Spleen (tissue), 11 donors: ENCODE data around the gene CCN5. TPM values are rescaled to one million over a fixed set of nuclear protein-coding genes. Genes with fewer than 3 reads are reported as not detected.

Source experiments
- DNase-seq: peaks from one replicate; pipeline ENCODE4 v3.0.0-alpha.2; 2020
- H3K27ac ChIP-seq, 8 donors: fragments of 200-600 bp; sonication (generic) in 7 of 8; 1 replicate in 4 of 8; 2 replicates in 4 of 8; pipeline versions ENCODE4 v1.5.0 to v1.8.0; 2016 to 2021; ENCODE audit warnings: inconsistent platforms in 4 of 8, mild to moderate bottlenecking in 4 of 8, moderate library complexity in 1 of 8
- H3K27me3 ChIP-seq, 7 donors: fragments of 200-600 bp; sonication (generic) in 6 of 7; replicated peaks in 1 of 7; 1 replicate in 4 of 7; 2 replicates in 3 of 7; pipeline versions ENCODE4 v1.5.0 to v1.8.0; 2016 to 2021; ENCODE audit warnings: inconsistent platforms in 3 of 7, mild to moderate bottlenecking in 1 of 7
- H3K36me3 ChIP-seq, 6 donors: fragments of 200-600 bp; sonication (generic) in 5 of 6; 1 replicate in 4 of 6; 2 replicates in 2 of 6; pipeline versions ENCODE4 v1.5.0 to v1.8.0; 2016 to 2021; ENCODE audit warnings: inconsistent platforms in 2 of 6
- H3K4me1 ChIP-seq, 6 donors: fragments of 200-600 bp; sonication (generic) in 5 of 6; 1 replicate in 3 of 6; 2 replicates in 3 of 6; pipeline versions ENCODE4 v1.5.0 to v1.8.0; 2016 to 2021; ENCODE audit warnings: inconsistent platforms in 3 of 6
- H3K4me3 ChIP-seq, 8 donors: fragments of 200-600 bp; sonication (generic) in 7 of 8; 1 replicate in 4 of 8; 2 replicates in 4 of 8; pipeline versions ENCODE4 v1.5.0 to v1.8.0; 2016 to 2021; ENCODE audit warnings: inconsistent platforms in 4 of 8, mild to moderate bottlenecking in 4 of 8, moderate library complexity in 2 of 8
- H3K9me3 ChIP-seq, 8 donors: fragments of 200-600 bp; sonication (generic) in 7 of 8; 1 replicate in 4 of 8; 2 replicates in 4 of 8; pipeline versions ENCODE4 v1.5.0 to v1.8.0; 2016 to 2021; ENCODE audit warnings: inconsistent platforms in 4 of 8
- POLR2A ChIP-seq, 3 donors: fragments of 450-650 bp; IDR thresholded peaks; one replicate each; pipeline ENCODE4 v1.5.1; 2017; ENCODE audit warnings: antibody characterized with exemption in 3 of 3, mild to moderate bottlenecking in 1 of 3
- POLR2AphosphoS5 ChIP-seq, 3 donors: sonication (generic); formaldehyde crosslinking; IDR thresholded peaks; one replicate each; pipeline ENCODE4 v1.5.1; 2017; ENCODE audit warnings: antibody characterized with exemption in 3 of 3
- WGBS, 5 donors: extraction: QIAGEN DNeasy Blood & Tissue Kit in 3 of 5; methylation state at CpG; one replicate each; pipeline versions ENCODE4 v1.1.5 to v1.1.7; 2013 to 2018; 5-methylcytosine and 5-hydroxymethylcytosine counted together
- intact Hi-C: fragments of 100-400 bp; cut with DNase I; formaldehyde crosslinking; loops from one replicate; pipeline ENCODE4 v1.15.0; 2023; ENCODE audit warnings: low total_unique reads
- polyA plus RNA-seq, 3 donors: library from polyadenylated mRNA; stranded (reverse); fragments of 200-250 nt; gene quantifications; one replicate each; pipeline ENCODE4 v1.2.1, GENCODE V29; 2013
- total RNA-seq, 7 donors: library from RNA; depleted of rRNA in 3 of 7; stranded (reverse); fragments of >200 nt in 3 of 7; fragmentation: NEBNext Ultra II Directional in 4 of 7; extraction: Animal tissue kit (Norgen Biotek cat#: 25700) in 4 of 7; gene quantifications; one replicate each; pipeline versions ENCODE4 v1.1.0 to v1.2.1, GENCODE V29; 2016 to 2021
- TF ChIP-seq, protein P1 (sequence below), 11 experiments: fragments of 200-600 bp in 7 of 11; fragments of 450-650 bp in 4 of 11; sonication (generic) in 4 of 11; IDR thresholded peaks in 8 of 11; conservative IDR thresholded peaks in 3 of 11; 1 replicate in 7 of 11; 2 replicates in 4 of 11; pipeline versions ENCODE4 v1.4.0 to v1.8.0; 2016 to 2021; ENCODE audit warnings: antibody characterized with exemption in 11 of 11, inconsistent platforms in 4 of 11, mild to moderate bottlenecking in 1 of 11
- donor health status: healthy with polysubstance abuse.
- donor health status: DM: no; HTN: no; CAD: no; lungs with moderate emphysema.
- donor health status: DM: no; HTN: no; CAD: no.
- donor health status: Bipolar disorder and iron deficiency.
- donor health status: healthy.
- donor health status: DM: no; HTN: no; CAD: no.
- donor health status: DM: yes; HTN: yes; CAD: no.

Gene CCN5
- total and polyA plus RNA-seq, 10 donors: 0.51 to 10.6 (median 1.5) TPM; not detected in 1

DNA sequence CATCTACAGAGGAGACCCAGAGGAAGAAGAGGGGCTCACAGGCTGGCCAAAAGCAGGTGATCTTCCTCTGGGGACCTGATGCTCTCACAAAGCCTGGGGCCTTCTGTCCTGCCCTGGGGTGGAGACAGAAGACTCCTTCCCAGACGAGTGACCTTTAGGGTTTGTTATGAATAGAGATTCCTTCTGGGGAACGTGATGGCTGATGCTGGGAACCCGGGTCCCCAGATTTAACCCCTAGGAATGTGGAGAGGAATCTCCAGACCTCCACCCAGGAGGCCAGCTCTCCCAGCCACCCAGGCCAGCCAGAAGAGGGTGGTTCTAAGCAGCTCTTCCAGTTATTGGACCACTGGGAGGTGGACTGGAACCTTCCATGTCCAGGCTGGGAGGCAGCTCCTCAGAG lies 16.8 kb upstream of the CCN5 start:
- DNase-seq: no peak
- 60 to 84% (median 70%) methylated on average over 3 of the region's 3 CpGs for WGBS, 5 donors
- Histone ChIP-seq H3K4me3 (no peak overlapping the region), H3K27me3 (peaks cover 0 to 7% (median 0%) of the 10 kb centered on the region in 7 donors), H3K27ac (no peak overlapping the region), H3K36me3 (no peaks in the 10 kb centered on the region), H3K9me3 (no peaks in the 10 kb centered on the region), H3K4me1 (peaks cover 3 to 25% (median 12%) of the 10 kb centered on the region in 6 donors)
- no peak for TF ChIP-seq POLR2AphosphoS5 (IDR thresholded peaks at IDR 0.05)
- no peak for TF ChIP-seq POLR2A (IDR thresholded peaks at IDR 0.05)
- TF ChIP-seq, protein P1, sequence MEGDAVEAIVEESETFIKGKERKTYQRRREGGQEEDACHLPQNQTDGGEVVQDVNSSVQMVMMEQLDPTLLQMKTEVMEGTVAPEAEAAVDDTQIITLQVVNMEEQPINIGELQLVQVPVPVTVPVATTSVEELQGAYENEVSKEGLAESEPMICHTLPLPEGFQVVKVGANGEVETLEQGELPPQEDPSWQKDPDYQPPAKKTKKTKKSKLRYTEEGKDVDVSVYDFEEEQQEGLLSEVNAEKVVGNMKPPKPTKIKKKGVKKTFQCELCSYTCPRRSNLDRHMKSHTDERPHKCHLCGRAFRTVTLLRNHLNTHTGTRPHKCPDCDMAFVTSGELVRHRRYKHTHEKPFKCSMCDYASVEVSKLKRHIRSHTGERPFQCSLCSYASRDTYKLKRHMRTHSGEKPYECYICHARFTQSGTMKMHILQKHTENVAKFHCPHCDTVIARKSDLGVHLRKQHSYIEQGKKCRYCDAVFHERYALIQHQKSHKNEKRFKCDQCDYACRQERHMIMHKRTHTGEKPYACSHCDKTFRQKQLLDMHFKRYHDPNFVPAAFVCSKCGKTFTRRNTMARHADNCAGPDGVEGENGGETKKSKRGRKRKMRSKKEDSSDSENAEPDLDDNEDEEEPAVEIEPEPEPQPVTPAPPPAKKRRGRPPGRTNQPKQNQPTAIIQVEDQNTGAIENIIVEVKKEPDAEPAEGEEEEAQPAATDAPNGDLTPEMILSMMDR (IDR thresholded peaks at IDR 0.05 in 8 of 11, conservative IDR thresholded peaks at IDR 0.05 in 3 of 11): no peak
- intact Hi-C loops: no loop called here

DNA sequence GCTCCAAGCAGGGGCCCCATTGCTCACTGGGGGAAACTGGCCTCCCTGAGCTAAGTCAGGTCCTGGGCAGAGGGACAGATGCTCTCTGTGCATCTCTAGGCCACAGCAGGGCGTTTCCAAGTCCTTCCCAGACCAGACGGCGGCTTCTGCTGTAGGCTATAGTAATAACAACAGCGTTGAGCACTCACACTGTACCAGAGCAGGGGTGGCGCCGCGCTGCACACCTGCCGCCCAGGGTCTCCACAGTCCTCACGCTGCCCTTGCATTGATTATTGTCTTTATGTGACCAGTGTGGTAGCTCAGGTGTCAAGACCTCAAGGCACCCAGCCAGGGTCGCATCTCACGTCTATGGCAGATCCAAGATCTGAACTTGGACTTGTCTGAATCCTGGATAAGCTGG lies 14.9 kb upstream of the CCN5 start:
- whole genome bisulfite sequencing, 5 donors: 78 to 95% (median 90%) methylated on average over 6 to 11 of the region's 11 CpGs
- intact Hi-C loops: no loop called here
- TF ChIP-seq POLR2AphosphoS5 (IDR thresholded peaks at IDR 0.05) (no peak), POLR2A (IDR thresholded peaks at IDR 0.05) (no peak)
- TF ChIP-seq, protein P1 (IDR thresholded peaks at IDR 0.05 in 8 of 11, conservative IDR thresholded peaks at IDR 0.05 in 3 of 11): no peak
- Histone ChIP-seq H3K4me3 (no peak overlapping the region), H3K27ac (no peak overlapping the region), H3K9me3 (no peaks in the 10 kb centered on the region), H3K36me3 (no peaks in the 10 kb centered on the region), H3K27me3 (peaks cover 0 to 7% (median 0%) of the 10 kb centered on the region in 7 donors), H3K4me1 (peaks cover 3 to 30% (median 14%) of the 10 kb centered on the region in 6 donors)
- no peak for DNase-seq

- TF ChIP-seq POLR2A (IDR thresholded peaks at IDR 0.05): no peak
- 75 to 87% (median 84%) methylated on average over 7 to 15 of the region's 15 CpGs for WGBS, 5 donors
- no peaks in the 10 kb centered on the region for H3K9me3 ChIP-seq
- no peak overlapping the region for H3K27ac ChIP-seq
- DNase-seq: no peak
- peaks cover 3 to 30% (median 14%) of the 10 kb centered on the region in 6 donors for H3K4me1 ChIP-seq
- H3K4me3 ChIP-seq: no peak overlapping the region
- H3K27me3 ChIP-seq: peaks cover 0 to 7% (median 0%) of the 10 kb centered on the region in 7 donors
- intact Hi-C loops: no loop called here
- no peaks in the 10 kb centered on the region for H3K36me3 ChIP-seq
These were observed 13.9 kb upstream of the CCN5 start for GRCh38 chr20:44701118-44701857.

GRCh38 chr20:44701858-44702256 lies 13.3 kb upstream of the CCN5 start:
- Histone ChIP-seq H3K27ac (no peak overlapping the region), H3K4me1 (peaks cover 3 to 30% (median 14%) of the 10 kb centered on the region in 6 donors), H3K4me3 (no peak overlapping the region), H3K9me3 (no peaks in the 10 kb centered on the region), H3K36me3 (no peaks in the 10 kb centered on the region), H3K27me3 (peaks cover 0 to 7% (median 0%) of the 10 kb centered on the region in 7 donors)
- intact Hi-C loops: no loop called here
- no peak for DNase-seq
- TF ChIP-seq POLR2AphosphoS5 (IDR thresholded peaks at IDR 0.05) (no peak), POLR2A (IDR thresholded peaks at IDR 0.05) (no peak)
- TF ChIP-seq, protein P1 (IDR thresholded peaks at IDR 0.05 in 8 of 11, conservative IDR thresholded peaks at IDR 0.05 in 3 of 11): no peak
- 82 to 91% (median 90%) methylated on average over 7 of the region's 7 CpGs for WGBS, 5 donors
